ENCODE measurements around the gene LZIC. TPM values are rescaled to one million over a fixed set of nuclear protein-coding genes. Genes with fewer than 3 reads are reported as not detected.

Gene LZIC
- total RNA-seq, 1 experiment from 2014 or later = 47.6 TPM

Other genes with a start within 250 kb of the LZIC start
- 31.7 and 43.6 TPM in 2 replicates for gene CLSTN1, start 119.4 kb downstream of the LZIC start, total RNA-seq (2014; rRNA removed; shearing (Covaris generic); ENCODE audit: low replicate concordance)
- 18.0 and 21.5 TPM in 2 replicates for gene CTNNBIP1, start 33.1 kb downstream of the LZIC start, total RNA-seq (2014; rRNA removed; shearing (Covaris generic); ENCODE audit: low replicate concordance)
- gene NMNAT1, start 84 bp upstream of the LZIC start, total RNA-seq (2014; rRNA removed; shearing (Covaris generic); ENCODE audit: low replicate concordance) = 6.5 and 10.1 TPM in 2 replicates
- gene RBP7, start 53.8 kb upstream of the LZIC start, total RNA-seq (2014; rRNA removed; shearing (Covaris generic); ENCODE audit: low replicate concordance) = 0.57 TPM in 1 of 2 replicates, not detected in the other
- 13.5 and 15.0 TPM in 2 replicates for gene UBE4B, start 89.6 kb upstream of the LZIC start, total RNA-seq (2014; rRNA removed; shearing (Covaris generic); ENCODE audit: low replicate concordance)

Data from MG63 (cell line).